Lower leg skin (tissue), 3 donors: Measurements from ENCODE around the gene USP48.

Source experiments
- POLR2A ChIP-seq, 2 donors: fragments of 450-650 bp; IDR thresholded peaks; one replicate each; pipeline ENCODE4 v1.6.1; 2016 to 2017; ENCODE audit warnings: antibody characterized with exemption in 2 of 2, mild to moderate bottlenecking in 1 of 2, moderate library complexity in 1 of 2
- TF ChIP-seq, protein P1 (sequence below), 3 donors: fragments of 450-650 bp; IDR thresholded peaks; one replicate each; pipeline ENCODE4 v1.5.1; 2016; ENCODE audit warnings: antibody characterized with exemption in 3 of 3, mild to moderate bottlenecking in 3 of 3, moderate library complexity in 2 of 3

DNA sequence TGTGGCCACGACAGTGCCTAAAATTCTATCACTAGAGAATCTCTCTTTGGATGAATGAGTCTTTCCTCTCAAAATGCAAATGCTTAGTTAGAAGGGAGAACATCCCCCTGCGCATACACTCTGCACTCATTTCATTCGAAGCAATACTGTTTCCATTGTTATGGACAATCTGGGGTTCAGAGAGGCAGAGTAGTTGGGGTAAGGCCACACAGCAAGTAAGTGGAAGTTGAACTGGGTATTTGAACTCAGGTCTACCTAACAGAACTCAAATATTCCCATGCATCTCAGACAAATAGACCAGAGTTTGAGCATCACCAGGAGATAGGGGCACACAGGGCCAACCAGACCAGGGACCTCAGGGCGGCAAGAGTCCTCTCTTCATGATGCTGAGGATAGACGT lies 139.3 kb downstream of the USP48 start:
- TF ChIP-seq, protein P1, sequence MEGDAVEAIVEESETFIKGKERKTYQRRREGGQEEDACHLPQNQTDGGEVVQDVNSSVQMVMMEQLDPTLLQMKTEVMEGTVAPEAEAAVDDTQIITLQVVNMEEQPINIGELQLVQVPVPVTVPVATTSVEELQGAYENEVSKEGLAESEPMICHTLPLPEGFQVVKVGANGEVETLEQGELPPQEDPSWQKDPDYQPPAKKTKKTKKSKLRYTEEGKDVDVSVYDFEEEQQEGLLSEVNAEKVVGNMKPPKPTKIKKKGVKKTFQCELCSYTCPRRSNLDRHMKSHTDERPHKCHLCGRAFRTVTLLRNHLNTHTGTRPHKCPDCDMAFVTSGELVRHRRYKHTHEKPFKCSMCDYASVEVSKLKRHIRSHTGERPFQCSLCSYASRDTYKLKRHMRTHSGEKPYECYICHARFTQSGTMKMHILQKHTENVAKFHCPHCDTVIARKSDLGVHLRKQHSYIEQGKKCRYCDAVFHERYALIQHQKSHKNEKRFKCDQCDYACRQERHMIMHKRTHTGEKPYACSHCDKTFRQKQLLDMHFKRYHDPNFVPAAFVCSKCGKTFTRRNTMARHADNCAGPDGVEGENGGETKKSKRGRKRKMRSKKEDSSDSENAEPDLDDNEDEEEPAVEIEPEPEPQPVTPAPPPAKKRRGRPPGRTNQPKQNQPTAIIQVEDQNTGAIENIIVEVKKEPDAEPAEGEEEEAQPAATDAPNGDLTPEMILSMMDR (IDR thresholded peaks at IDR 0.05), result no peak
- TF ChIP-seq POLR2A (IDR thresholded peaks at IDR 0.05), result no peak
